ENCODE results near the gene LRRC74B. TPM values are rescaled to one million over a fixed set of nuclear protein-coding genes. Genes with fewer than 3 reads are reported as not detected.
"Not testable (repeated sequence)": the region's sequence is repeated elsewhere in the genome, so short reads cannot be mapped to it uniquely, and the experiment has no call there.

The LRRC74B gene
- total and polyA plus RNA-seq, 12 donors, result 0.07 to 0.32 (median 0.19) TPM; not detected in 8

GRCh38 chr22:21032868-21033688, 12.7 kb upstream of the LRRC74B start:
- 75 to 83% (median 78%) methylated on average over 12 of the region's 12 CpGs for WGBS, 4 donors
- Histone ChIP-seq H3K27ac (peak overlapping the region in 2 of 5 donors; percentile 8 to 50), H3K36me3 (replicated peaks in 1 of 2) (no peaks in the 10 kb centered on the region), H3K27me3 (no peaks in the 10 kb centered on the region), H3K4me1 (replicated peaks in 1 of 2) (peaks cover 13 to 14% of the 10 kb centered on the region in 2 donors), H3K4me3 (peak overlapping the region in 1 of 4 donors; percentile 44), H3K9me3 (replicated peaks in 1 of 3) (no peaks in the 10 kb centered on the region)
- DNase-seq, result no peak
- intact Hi-C loops (cut with DNase I), result no loop called here
- TF ChIP-seq, protein P1, sequence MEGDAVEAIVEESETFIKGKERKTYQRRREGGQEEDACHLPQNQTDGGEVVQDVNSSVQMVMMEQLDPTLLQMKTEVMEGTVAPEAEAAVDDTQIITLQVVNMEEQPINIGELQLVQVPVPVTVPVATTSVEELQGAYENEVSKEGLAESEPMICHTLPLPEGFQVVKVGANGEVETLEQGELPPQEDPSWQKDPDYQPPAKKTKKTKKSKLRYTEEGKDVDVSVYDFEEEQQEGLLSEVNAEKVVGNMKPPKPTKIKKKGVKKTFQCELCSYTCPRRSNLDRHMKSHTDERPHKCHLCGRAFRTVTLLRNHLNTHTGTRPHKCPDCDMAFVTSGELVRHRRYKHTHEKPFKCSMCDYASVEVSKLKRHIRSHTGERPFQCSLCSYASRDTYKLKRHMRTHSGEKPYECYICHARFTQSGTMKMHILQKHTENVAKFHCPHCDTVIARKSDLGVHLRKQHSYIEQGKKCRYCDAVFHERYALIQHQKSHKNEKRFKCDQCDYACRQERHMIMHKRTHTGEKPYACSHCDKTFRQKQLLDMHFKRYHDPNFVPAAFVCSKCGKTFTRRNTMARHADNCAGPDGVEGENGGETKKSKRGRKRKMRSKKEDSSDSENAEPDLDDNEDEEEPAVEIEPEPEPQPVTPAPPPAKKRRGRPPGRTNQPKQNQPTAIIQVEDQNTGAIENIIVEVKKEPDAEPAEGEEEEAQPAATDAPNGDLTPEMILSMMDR (IDR thresholded peaks at IDR 0.05), result no peak
- TF ChIP-seq POLR2A (IDR thresholded peaks at IDR 0.05), result no peak

DNA sequence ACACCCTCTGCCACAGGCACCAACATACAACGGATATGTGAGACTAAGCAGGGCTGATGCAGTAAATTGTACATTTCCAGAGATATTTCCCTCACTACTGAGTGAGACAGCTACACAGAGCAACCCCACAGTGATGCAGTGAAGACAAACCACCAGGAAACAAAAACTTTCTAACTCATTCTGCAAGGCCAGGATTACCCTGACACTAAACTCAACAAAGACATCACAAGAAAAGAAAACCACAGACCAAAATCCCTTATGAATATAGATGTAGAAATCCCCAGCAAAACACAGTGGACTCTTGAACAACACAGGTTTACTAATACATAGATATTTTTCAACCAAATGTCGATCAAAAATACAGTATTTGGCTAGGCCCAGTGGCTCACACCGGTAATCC, 11.9 kb upstream of the LRRC74B start:
- no peaks in the 10 kb centered on the region for H3K36me3 ChIP-seq (replicated peaks in 1 of 2)
- peaks cover 13 to 14% of the 10 kb centered on the region in 2 donors for H3K4me1 ChIP-seq (replicated peaks in 1 of 2)
- H3K9me3 ChIP-seq (replicated peaks in 1 of 3), result no peaks in the 10 kb centered on the region
- DNase-seq, result no peak
- no peaks in the 10 kb centered on the region for H3K27me3 ChIP-seq
- intact Hi-C loops (cut with DNase I), result no loop called here
- H3K27ac ChIP-seq, result no peak overlapping the region
- H3K4me3 ChIP-seq, result no peak overlapping the region
- whole genome bisulfite sequencing, 4 donors, result 91 to 95% (median 93%) methylated on average over 3 of the region's 3 CpGs
- TF ChIP-seq, protein P1 (IDR thresholded peaks at IDR 0.05), result no peak
- TF ChIP-seq POLR2A (IDR thresholded peaks at IDR 0.05), result no peak

GRCh38 chr22:21034989-21035388, 10.8 kb upstream of the LRRC74B start:
- WGBS, 4 donors, result 78 to 92% (median 82%) methylated on average over 3 of the region's 3 CpGs
- Histone ChIP-seq H3K27me3 (no peaks in the 10 kb centered on the region), H3K4me1 (replicated peaks in 1 of 2) (peaks cover 13 to 14% of the 10 kb centered on the region in 2 donors), H3K9me3 (replicated peaks in 1 of 3) (no peaks in the 10 kb centered on the region), H3K36me3 (replicated peaks in 1 of 2) (no peaks in the 10 kb centered on the region), H3K4me3 (no peak overlapping the region), H3K27ac (no peak overlapping the region)
- DNase-seq, result no peak
- TF ChIP-seq POLR2A (IDR thresholded peaks at IDR 0.05), result no peak
- TF ChIP-seq, protein P1 (IDR thresholded peaks at IDR 0.05), result no peak
- intact Hi-C loops (cut with DNase I), result no loop called here

DNA sequence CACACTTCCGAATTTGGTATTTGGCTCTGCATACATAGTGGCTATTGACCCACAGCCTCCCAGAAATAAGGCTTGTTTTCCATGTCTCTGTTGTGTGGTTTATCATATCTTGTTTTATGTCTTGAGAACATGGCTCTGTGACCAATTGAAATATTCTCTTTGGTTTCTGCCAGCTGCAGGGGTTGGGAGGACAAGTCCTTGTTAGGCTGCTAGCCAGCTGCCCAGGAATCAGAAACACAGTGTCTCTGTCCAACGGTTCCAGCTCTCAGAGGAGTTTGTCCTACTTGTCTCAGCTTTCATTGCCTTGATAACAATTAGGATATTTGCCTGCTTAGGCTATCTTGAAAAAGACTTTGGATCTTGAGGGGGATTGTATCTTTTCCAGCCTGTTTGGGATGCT, 7.3 kb upstream of the LRRC74B start:
- no peaks in the 10 kb centered on the region for H3K36me3 ChIP-seq (replicated peaks in 1 of 2)
- H3K9me3 ChIP-seq (replicated peaks in 1 of 3), result no peaks in the 10 kb centered on the region
- TF ChIP-seq, protein P1 (IDR thresholded peaks at IDR 0.05), result no peak
- TF ChIP-seq POLR2A (IDR thresholded peaks at IDR 0.05), result no peak
- H3K27ac ChIP-seq, result peak overlapping the region in 4 of 5 donors; percentile 41 to 82 (median 56)
- peak in 3 of 7 donors; percentile 54 to 78 (median 55) for DNase-seq
- peaks cover 0 to 9% of the 10 kb centered on the region in 2 donors for H3K4me1 ChIP-seq (replicated peaks in 1 of 2)
- 25 to 46% (median 40%) methylated on average over 2 of the region's 2 CpGs for WGBS, 4 donors
- H3K4me3 ChIP-seq, result no peak overlapping the region
- intact Hi-C loops (cut with DNase I), result no loop called here
- no peaks in the 10 kb centered on the region for H3K27me3 ChIP-seq

- DNase-seq; H3K4me1 ChIP-seq (replicated peaks in 1 of 2); H3K4me3 ChIP-seq; intact Hi-C loops (cut with DNase I); H3K9me3 ChIP-seq (replicated peaks in 1 of 3); H3K36me3 ChIP-seq (replicated peaks in 1 of 2); H3K27me3 ChIP-seq: not testable (repeated sequence)
- peak overlapping the region in 1 of 5 donors; percentile 56 for H3K27ac ChIP-seq
- WGBS, 4 donors, result 84 to 92% (median 90%) methylated on average over 4 to 5 of the region's 5 CpGs
Measured at GRCh38 chr22:21039158-21039557, 6.6 kb upstream of the LRRC74B start.

Data from adrenal gland (tissue), 12 donors.